H1 (cell line): ENCODE results near the gene ADGRL3. TPM values are rescaled to one million over a fixed set of nuclear protein-coding genes. Genes with fewer than 3 reads are reported as not detected.

Source experiments
- CTCF ChIA-PET: fragments of 300-600 bp; sonication (Branson Sonifier 250); formaldehyde crosslinking; loops from one replicate; lab custom pipeline; 2021; ENCODE audit not compliant: partially characterized antibody; lab: Charles Lee
- POLR2A ChIA-PET: fragments of 300-600 bp; sonication (Branson Sonifier 250); formaldehyde crosslinking; loops from one replicate; lab custom pipeline; 2021; ENCODE audit warnings: inconsistent platforms; ENCODE audit not compliant: partially characterized antibody; lab: Charles Lee
- DNase-seq, 2 experiments: peaks; one replicate each; pipeline versions ENCODE4 v3.0.0 to v3.0.0-alpha.2; 2010 to 2022; ENCODE audit warnings: low spot score in 2 of 2, low read depth in 1 of 2, mixed read lengths in 1 of 2
- FAIRE-seq: peaks from 2 replicates; lab custom pipeline; 2011; peaks lifted over from hg19 to GRCh38; lab: Jason Lieb, UNC
- H2AFZ ChIP-seq: 2 replicates; pipeline ENCODE4 v1.8.1; 2012; ENCODE audit warnings: low read length, inconsistent platforms
- H2AK5ac ChIP-seq: 2 replicates; pipeline ENCODE4 v1.6.1; 2013; ENCODE audit warnings: low read depth, low read length
- H2BK120ac ChIP-seq: replicated peaks from 2 replicates; pipeline ENCODE3; 2013; ENCODE audit warnings: low read depth, low read length, inconsistent platforms
- H2BK12ac ChIP-seq: 2 replicates; pipeline ENCODE4 v1.6.1; 2013; ENCODE audit warnings: low read depth, low read length
- H2BK15ac ChIP-seq: 2 replicates; pipeline ENCODE4 v1.6.1; 2013; ENCODE audit warnings: low read length
- H2BK20ac ChIP-seq: 2 replicates; pipeline ENCODE4 v1.6.1; 2013; ENCODE audit warnings: low read length
- H2BK5ac ChIP-seq: 2 replicates; pipeline ENCODE4 v1.6.1; 2013; ENCODE audit warnings: low read depth, low read length
- H3K14ac ChIP-seq: 2 replicates; pipeline ENCODE4 v1.6.1; 2013; ENCODE audit warnings: inconsistent platforms; ENCODE audit not compliant: insufficient read length
- H3K18ac ChIP-seq: 2 replicates; pipeline ENCODE4 v1.6.1; 2013; ENCODE audit warnings: low read length; ENCODE audit errors: extremely low read depth
- H3K23ac ChIP-seq: 2 replicates; pipeline ENCODE4 v1.6.1; 2013; ENCODE audit warnings: inconsistent platforms; ENCODE audit not compliant: insufficient read length
- H3K23me2 ChIP-seq: 2 replicates; pipeline ENCODE4 v1.6.1; 2013; ENCODE audit warnings: low read depth, low read length
- H3K27ac ChIP-seq: 2 replicates; pipeline ENCODE4 v1.6.1; 2011; ENCODE audit warnings: low read depth, low read length, inconsistent platforms
- H3K27me3 ChIP-seq, 4 experiments: replicated peaks in 1 of 4; 1 replicate in 1 of 4; 2 replicates in 3 of 4; pipeline versions ENCODE4 v1.6.1 to v1.8.1; 2011 to 2013; ENCODE audit warnings: low read length in 3 of 4, mild to moderate bottlenecking in 3 of 4, inconsistent platforms in 2 of 4, mixed read lengths in 2 of 4, moderate library complexity in 1 of 4; ENCODE audit not compliant: control insufficient read depth in 3 of 4, insufficient read depth in 3 of 4; ENCODE audit errors: extremely low read depth in 1 of 4
- H3K36me3 ChIP-seq, 4 experiments: 2 replicates each; pipeline versions ENCODE4 v1.6.1 to v1.8.1; 2011 to 2013; ENCODE audit warnings: mild to moderate bottlenecking in 4 of 4, low read length in 3 of 4, moderate library complexity in 2 of 4, control low read depth in 1 of 4, inconsistent platforms in 1 of 4; ENCODE audit not compliant: insufficient read depth in 4 of 4, control insufficient read depth in 2 of 4
- H3K4ac ChIP-seq: replicated peaks from 2 replicates; pipeline ENCODE3; 2013; ENCODE audit warnings: low read length, low read depth, mixed read lengths, inconsistent platforms; ENCODE audit not compliant: insufficient read length
- H3K4me1 ChIP-seq, 4 experiments: replicated peaks in 1 of 4; 1 replicate in 1 of 4; 2 replicates in 3 of 4; pipeline versions ENCODE4 v1.6.1 to v1.8.1; 2011 to 2013; ENCODE audit warnings: low read length in 3 of 4, inconsistent platforms in 2 of 4, mixed read lengths in 1 of 4; ENCODE audit not compliant: insufficient read depth in 4 of 4, control insufficient read depth in 3 of 4
- H3K4me2 ChIP-seq, 2 experiments: 2 replicates each; pipeline versions ENCODE4 v1.6.1 to v1.8.1; 2011 to 2013; ENCODE audit warnings: low read depth in 2 of 2, low read length in 2 of 2, control low read depth in 1 of 2, inconsistent platforms in 1 of 2, mild to moderate bottlenecking in 1 of 2; ENCODE audit not compliant: insufficient read depth in 1 of 2
- H3K4me3 ChIP-seq, 4 experiments: fragments of 200-600, 300-600 bp in 1 of 4; sonication (generic), shearing (Covaris generic), sonication (Bioruptor Twin) in 1 of 4; 2 replicates each; pipeline versions ENCODE4 v1.5.1 to v1.8.1; 2011 to 2016; ENCODE audit warnings: low read length in 4 of 4, low read depth in 3 of 4, control low read depth in 2 of 4, inconsistent platforms in 2 of 4, mild to moderate bottlenecking in 2 of 4, mixed read lengths in 1 of 4, moderate library complexity in 1 of 4; ENCODE audit not compliant: insufficient read depth in 2 of 4; ENCODE audit errors: extremely low read depth in 1 of 4
- H3K56ac ChIP-seq: replicated peaks from 2 replicates; pipeline ENCODE3; 2013; ENCODE audit warnings: low read depth, mild to moderate bottlenecking, mixed read lengths, low read length, inconsistent platforms; ENCODE audit not compliant: insufficient read length
- H3K79me1 ChIP-seq: 2 replicates; pipeline ENCODE4 v1.6.1; 2013; ENCODE audit warnings: low read depth, low read length, control low read depth
- H3K79me2 ChIP-seq, 2 experiments: 2 replicates each; pipeline versions ENCODE4 v1.6.1 to v1.8.1; 2012 to 2013; ENCODE audit warnings: low read length in 2 of 2, mild to moderate bottlenecking in 2 of 2, inconsistent platforms in 1 of 2; ENCODE audit not compliant: insufficient read depth in 2 of 2, control insufficient read depth in 1 of 2
- H3K9ac ChIP-seq, 4 experiments: replicated peaks in 1 of 4; 1 replicate in 1 of 4; 2 replicates in 3 of 4; pipeline versions ENCODE4 v1.6.1 to v1.8.1; 2011 to 2013; ENCODE audit warnings: low read depth in 3 of 4, low read length in 3 of 4, control low read depth in 2 of 4, mild to moderate bottlenecking in 2 of 4, moderate library complexity in 2 of 4, inconsistent platforms in 1 of 4; ENCODE audit errors: extremely low read depth in 1 of 4
- H3K9me3 ChIP-seq, 2 experiments: 2 replicates each; pipeline versions ENCODE4 v1.6.1 to v1.8.1; 2012 to 2013; ENCODE audit warnings: mild to moderate bottlenecking in 2 of 2, moderate library complexity in 2 of 2, control low read depth in 1 of 2, inconsistent platforms in 1 of 2, low read depth in 1 of 2, low read length in 1 of 2, mixed read lengths in 1 of 2; ENCODE audit not compliant: insufficient read depth in 2 of 2
- H4K20me1 ChIP-seq, 2 experiments: replicated peaks in 1 of 2; 2 replicates each; pipeline versions ENCODE3 to v1.8.1; 2011 to 2013; ENCODE audit warnings: inconsistent platforms in 2 of 2, low read length in 2 of 2, mild to moderate bottlenecking in 1 of 2; ENCODE audit not compliant: insufficient read depth in 2 of 2, control insufficient read depth in 1 of 2
- H4K5ac ChIP-seq: 2 replicates; pipeline ENCODE4 v1.6.1; 2013; ENCODE audit warnings: low read length, low read depth, mixed read lengths, inconsistent platforms; ENCODE audit not compliant: insufficient read length
- H4K8ac ChIP-seq: 2 replicates; pipeline ENCODE4 v1.8.0; 2013; ENCODE audit warnings: mild to moderate bottlenecking, moderate library complexity, low read length, inconsistent platforms; ENCODE audit not compliant: insufficient read depth; ENCODE audit errors: extremely low read depth
- H4K91ac ChIP-seq: replicated peaks from 2 replicates; pipeline ENCODE3; 2013; ENCODE audit warnings: low read length, mixed read lengths, inconsistent platforms; ENCODE audit not compliant: insufficient read length
- ATF2 ChIP-seq: IDR thresholded peaks from 2 replicates; pipeline ENCODE4 v1.6.1; 2012; ENCODE audit warnings: low read length, inconsistent platforms
- BACH1 ChIP-seq: IDR thresholded peaks from 2 replicates; pipeline ENCODE4 v1.6.1; 2012; ENCODE audit warnings: low read length, improper control_type of control experiment
- CEBPB ChIP-seq: IDR thresholded peaks from 2 replicates; pipeline ENCODE4 v1.6.1; 2012; ENCODE audit warnings: low read depth, low read length
- HDAC2 ChIP-seq, 2 experiments: fragments of 300-600 bp in 1 of 2; sonication (generic) in 1 of 2; IDR thresholded peaks; 2 replicates each; pipeline ENCODE4 v1.6.1; 2011 to 2012; ENCODE audit warnings: low read depth in 2 of 2, low read length in 2 of 2, mild to moderate bottlenecking in 2 of 2, moderate library complexity in 2 of 2, borderline replicate concordance in 1 of 2, inconsistent platforms in 1 of 2
- JUN ChIP-seq: IDR thresholded peaks from 2 replicates; pipeline ENCODE4 v1.6.1; 2011; ENCODE audit warnings: low read depth, mild to moderate bottlenecking, improper control_type of control experiment, low read length
- POU5F1 ChIP-seq: IDR thresholded peaks from 2 replicates; pipeline ENCODE4 v1.6.1; 2011; ENCODE audit warnings: low read depth, mild to moderate bottlenecking, low read length, moderate library complexity
- RNF2 ChIP-seq: fragments of 200-900, 300-1000 bp; sonication (generic); IDR thresholded peaks from 2 replicates; pipeline ENCODE4 v1.7.1; 2016; ENCODE audit warnings: borderline replicate concordance, low read depth, mild to moderate bottlenecking, antibody characterized with exemption, low read length; ENCODE audit not compliant: poor library complexity, severe bottlenecking; ENCODE audit errors: missing control alignments
- SAP30 ChIP-seq: fragments of 300-600 bp; sonication (generic); IDR thresholded peaks from 2 replicates; pipeline ENCODE4 v1.7.1; 2012; ENCODE audit warnings: low read length, moderate library complexity, mild to moderate bottlenecking, inconsistent platforms; ENCODE audit not compliant: insufficient read depth, insufficient replicate concordance
- SP2 ChIP-seq: IDR thresholded peaks from 2 replicates; pipeline ENCODE4 v1.6.1; 2012; ENCODE audit warnings: mild to moderate bottlenecking, low read length, inconsistent platforms
- SP4 ChIP-seq: IDR thresholded peaks from 2 replicates; pipeline ENCODE4 v1.6.1; 2012; ENCODE audit warnings: low read length, inconsistent platforms
- USF2 ChIP-seq: IDR thresholded peaks from 2 replicates; pipeline ENCODE4 v1.6.1; 2011; ENCODE audit warnings: low read length, improper control_type of control experiment
- WGBS, 2 experiments: shearing (Covaris generic) in 1 of 2; methylation state at CpG; one replicate each; pipeline versions ENCODE4 v1.1.6 to v1.1.7; 2013 to 2015; ENCODE audit warnings: low lambda C conversion rate in 2 of 2, mixed read lengths in 2 of 2, inconsistent platforms in 1 of 2, low coverage in 1 of 2, missing lambda C conversion rate in 1 of 2; ENCODE audit not compliant: insufficient replicate concordance in 2 of 2, insufficient coverage in 1 of 2, insufficient read length in 1 of 2; ENCODE audit errors: extremely low coverage in 1 of 2, missing lambda C conversion rate in 1 of 2; 5-methylcytosine and 5-hydroxymethylcytosine counted together
- polyA plus RNA-seq, 7 experiments: library from polyadenylated mRNA; depleted of rRNA in 3 of 7; stranded (reverse) in 5 of 7; unstranded in 2 of 7; fragments of >200 nt in 5 of 7; fragments of 200-250 nt in 2 of 7; gene quantifications; 1 replicate in 5 of 7; 2 replicates in 1 of 7; 4 replicates in 1 of 7; pipeline versions ENCODE4 v1.2.1 to v1.2.3, GENCODE V29; 2011 to 2013; ENCODE audit warnings: missing spikeins in 2 of 7, mixed read lengths in 2 of 7
- total RNA-seq: library from RNA; stranded (reverse); fragmentation: NEBNext Ultra II Directional; extraction: Animal tissue kit (Norgen Biotek cat#: 25700); gene quantifications from 2 replicates; pipeline ENCODE4 v1.2.1, GENCODE V29; 2021

The ADGRL3 gene
- total and polyA plus RNA-seq, 2 of the 8 experiments (the other 6 are each of a cell fraction or from before 2014, with no cell fraction given): 6.6 to 13.0 TPM

- Histone ChIP-seq H3K18ac (no peak overlapping the region), H3K79me1 (no peaks in the 10 kb centered on the region), H3K14ac (no peak overlapping the region), H4K91ac (no peak overlapping the region), H3K9ac (no peak overlapping the region), H4K5ac (no peak overlapping the region), H3K9me3 (no peaks in the 10 kb centered on the region), H3K23ac (no peak overlapping the region), H3K4ac (no peak overlapping the region), H3K27me3 (no peaks in the 10 kb centered on the region), H2BK120ac (no peak overlapping the region), H3K36me3 (no peaks in the 10 kb centered on the region), H3K4me2 (no peak overlapping the region), H2BK20ac (no peak overlapping the region), H3K56ac (no peak overlapping the region), H2AK5ac (no peak overlapping the region), H2AFZ (no peak overlapping the region), H3K4me3 (no peak overlapping the region), H3K27ac (no peak overlapping the region), H2BK12ac (no peak overlapping the region), H3K79me2 (no peaks in the 10 kb centered on the region), H3K4me1 (peaks cover 0 to 6% (median 0%) of the 10 kb centered on the region in 4 experiments; a peak in 1 of 7 replicates), H4K8ac (no peak overlapping the region), H2BK15ac (no peak overlapping the region), H4K20me1 (no peaks in the 10 kb centered on the region), H3K23me2 (no peaks in the 10 kb centered on the region), H2BK5ac (no peak overlapping the region)
- POLR2A ChIA-PET: interaction anchor here (1.5 kb wide), 1 partner anchor 14 kb away, joined by 4 read pairs; no protein-coding TSS in a partner anchor
- DNase-seq (no peak), FAIRE-seq (no peak)
- CTCF ChIA-PET: interaction anchor here (1.0 to 1.2 kb wide), 2 partner anchors 14 to 174 kb away, joined by 3 to 4 read pairs; no protein-coding TSS in a partner anchor
- WGBS, 2 experiments: 78% methylated on average over 2 of the region's 2 CpGs; no CpG with 5 or more reads in 1 of the 2 experiments
- no peak for TF ChIP-seq RNF2
- no peak for TF ChIP-seq SP4
- no peak for TF ChIP-seq USF2
- no peak for TF ChIP-seq SAP30
- TF ChIP-seq POU5F1: no peak
- TF ChIP-seq JUN: no peak
- no peak for TF ChIP-seq BACH1
- no peak for TF ChIP-seq HDAC2 (IDR thresholded peaks at IDR 0.05; ENCODE audit: borderline replicate concordance in 1 of 2, low read depth in 2 of 2, low read length in 2 of 2)
- TF ChIP-seq ATF2: no peak
- no peak for TF ChIP-seq CEBPB
- no peak for TF ChIP-seq SP2
Observed at GRCh38 chr4:61727286-61727685, 527.2 kb downstream of the ADGRL3 start.
